ENCODE data around the gene SGCA. TPM values are rescaled to one million over a fixed set of nuclear protein-coding genes. Genes with fewer than 3 reads are reported as not detected.

The SGCA gene
- total RNA-seq, 2 donors from 2014 or later: not detected

GRCh38 chr17:50192618-50193291 lies 26.9 kb downstream of the SGCA start:
- no peaks in the 10 kb centered on the region for H3K36me3 Mint-ChIP-seq (ENCODE audit: low read depth)
- no peaks in the 10 kb centered on the region for H3K27me3 Mint-ChIP-seq
- no peak for ATAC-seq (replicated peaks)
- no peak overlapping the region for H3K27ac Mint-ChIP-seq
- H3K4me3 Mint-ChIP-seq: no peak overlapping the region
- H3K9me3 Mint-ChIP-seq: no peaks in the 10 kb centered on the region
- no peaks in the 10 kb centered on the region for H3K4me1 Mint-ChIP-seq

GRCh38 chr17:50194140-50194933 lies 28.5 kb downstream of the SGCA start:
- no peak overlapping the region for H3K4me3 Mint-ChIP-seq
- H3K4me1 Mint-ChIP-seq: no peaks in the 10 kb centered on the region
- no peak for ATAC-seq (replicated peaks)
- H3K27ac Mint-ChIP-seq: no peak overlapping the region
- H3K27me3 Mint-ChIP-seq: peaks cover 5% of the 10 kb centered on the region
- no peaks in the 10 kb centered on the region for H3K9me3 Mint-ChIP-seq
- H3K36me3 Mint-ChIP-seq (ENCODE audit: low read depth): no peaks in the 10 kb centered on the region

GRCh38 chr17:50194934-50195865 lies 29.4 kb downstream of the SGCA start:
- no peaks in the 10 kb centered on the region for H3K9me3 Mint-ChIP-seq
- no peak for ATAC-seq (replicated peaks)

GRCh38 chr17:50196036-50196435 lies 30.2 kb downstream of the SGCA start:
- Mint-ChIP-seq H3K4me1 (peaks cover 4% of the 10 kb centered on the region), H3K36me3 (ENCODE audit: low read depth) (no peaks in the 10 kb centered on the region), H3K4me3 (no peak overlapping the region), H3K27ac (no peak overlapping the region), H3K9me3 (no peaks in the 10 kb centered on the region), H3K27me3 (peaks cover 9% of the 10 kb centered on the region)
- ATAC-seq (replicated peaks): no peak

More at GRCh38 chr17:50194934-50195865, 29.4 kb downstream of the SGCA start:
- Mint-ChIP-seq H3K27me3 (peaks cover 5% of the 10 kb centered on the region), H3K36me3 (ENCODE audit: low read depth) (no peaks in the 10 kb centered on the region), H3K4me3 (no peak overlapping the region), H3K4me1 (no peaks in the 10 kb centered on the region), H3K27ac (no peak overlapping the region)

GRCh38 chr17:50196826-50197225 lies 31.0 kb downstream of the SGCA start:
- Mint-ChIP-seq H3K4me3 (no peak overlapping the region), H3K9me3 (no peaks in the 10 kb centered on the region), H3K4me1 (peaks cover 7% of the 10 kb centered on the region), H3K36me3 (ENCODE audit: low read depth) (no peaks in the 10 kb centered on the region), H3K27me3 (peaks cover 12% of the 10 kb centered on the region), H3K27ac (no peak overlapping the region)
- ATAC-seq (replicated peaks): no peak

- no peak overlapping the region for H3K27ac Mint-ChIP-seq
- peaks cover 25% of the 10 kb centered on the region for H3K27me3 Mint-ChIP-seq
- H3K4me1 Mint-ChIP-seq: peaks cover 7% of the 10 kb centered on the region
- H3K9me3 Mint-ChIP-seq: no peaks in the 10 kb centered on the region
- no peak for ATAC-seq (replicated peaks)
- H3K4me3 Mint-ChIP-seq: peak overlapping the region; percentile 29
- H3K36me3 Mint-ChIP-seq (ENCODE audit: low read depth): no peaks in the 10 kb centered on the region
These were observed 32.3 kb downstream of the SGCA start for GRCh38 chr17:50198026-50198669.

- peaks cover 29% of the 10 kb centered on the region for H3K27me3 Mint-ChIP-seq
- H3K4me1 Mint-ChIP-seq: peaks cover 7% of the 10 kb centered on the region
- H3K36me3 Mint-ChIP-seq (ENCODE audit: low read depth): no peaks in the 10 kb centered on the region
- ATAC-seq (replicated peaks): no peak
- H3K4me3 Mint-ChIP-seq: peak overlapping the region; percentile 77
- no peak overlapping the region for H3K27ac Mint-ChIP-seq
- H3K9me3 Mint-ChIP-seq: no peaks in the 10 kb centered on the region
These were observed 33.5 kb downstream of the SGCA start for GRCh38 chr17:50199211-50199802.

GRCh38 chr17:50199803-50200456 lies 34.1 kb downstream of the SGCA start:
- H3K4me1 Mint-ChIP-seq: peaks cover 7% of the 10 kb centered on the region
- H3K27ac Mint-ChIP-seq: no peak overlapping the region
- H3K36me3 Mint-ChIP-seq (ENCODE audit: low read depth): no peaks in the 10 kb centered on the region
- ATAC-seq (replicated peaks): peak; percentile 72
- H3K9me3 Mint-ChIP-seq: no peaks in the 10 kb centered on the region
- peaks cover 33% of the 10 kb centered on the region for H3K27me3 Mint-ChIP-seq
- peak overlapping the region; percentile 77 for H3K4me3 Mint-ChIP-seq

- peaks cover 41% of the 10 kb centered on the region for H3K27me3 Mint-ChIP-seq
- no peaks in the 10 kb centered on the region for H3K9me3 Mint-ChIP-seq
- peak overlapping the region; percentile 77 for H3K4me3 Mint-ChIP-seq
- no peaks in the 10 kb centered on the region for H3K36me3 Mint-ChIP-seq (ENCODE audit: low read depth)
- peak overlapping the region; percentile 75 for H3K27ac Mint-ChIP-seq
- peaks cover 7% of the 10 kb centered on the region for H3K4me1 Mint-ChIP-seq
- peak; percentile 85 for ATAC-seq (replicated peaks)
These were observed 34.9 kb downstream of the SGCA start for GRCh38 chr17:50200457-50201275.

- ATAC-seq (replicated peaks): no peak
- Mint-ChIP-seq H3K4me3 (peak within 1 kb of the TSS; percentile 77), H3K27ac (peak within 1 kb of the TSS; percentile 75), H3K27me3 (peaks cover 46% of the 10 kb centered on the region), H3K9me3 (no peaks in the 10 kb centered on the region), H3K4me1 (peaks cover 7% of the 10 kb centered on the region), H3K36me3 (ENCODE audit: low read depth) (no peaks in the 10 kb centered on the region)
These were observed 35.6 kb downstream of the SGCA start, which contains the start of gene COL1A1 for GRCh38 chr17:50201276-50201854. COL1A1 (minus strand) TSS chr17:50201631; CDS start chr17:50201513, 118 bp downstream.

GRCh38 chr17:50203086-50203485 lies 37.3 kb downstream of the SGCA start:
- ATAC-seq (replicated peaks): no peak
- no peaks in the 10 kb centered on the region for H3K9me3 Mint-ChIP-seq
- H3K27ac Mint-ChIP-seq: no peak overlapping the region
- H3K27me3 Mint-ChIP-seq: peaks cover 61% of the 10 kb centered on the region
- peaks cover 7% of the 10 kb centered on the region for H3K4me1 Mint-ChIP-seq
- no peaks in the 10 kb centered on the region for H3K36me3 Mint-ChIP-seq (ENCODE audit: low read depth)
- H3K4me3 Mint-ChIP-seq: no peak overlapping the region

- ATAC-seq (replicated peaks): no peak
- H3K27ac Mint-ChIP-seq: no peak overlapping the region
- no peak overlapping the region for H3K4me3 Mint-ChIP-seq
- H3K9me3 Mint-ChIP-seq: no peaks in the 10 kb centered on the region
- H3K27me3 Mint-ChIP-seq: peaks cover 64% of the 10 kb centered on the region
- H3K4me1 Mint-ChIP-seq: peaks cover 7% of the 10 kb centered on the region
- H3K36me3 Mint-ChIP-seq (ENCODE audit: low read depth): no peaks in the 10 kb centered on the region
These were observed 38.0 kb downstream of the SGCA start for GRCh38 chr17:50203604-50204345.

Data from activated T-helper 17 cell treated with anti-CD3 and anti-CD28 coated beads, Interleukin-2, amount 50 U/mL, for 72 hours (primary cell).